HPDE6-E6E7 (cell line): Measurements from ENCODE around the gene SNORC.

ENCODE experiments used
- DNase-seq: peaks from one replicate; pipeline ENCODE4 v3.0.0; 2011; ENCODE audit warnings: missing footprints; ENCODE audit errors: extremely low spot score

The SNORC gene

DNA sequence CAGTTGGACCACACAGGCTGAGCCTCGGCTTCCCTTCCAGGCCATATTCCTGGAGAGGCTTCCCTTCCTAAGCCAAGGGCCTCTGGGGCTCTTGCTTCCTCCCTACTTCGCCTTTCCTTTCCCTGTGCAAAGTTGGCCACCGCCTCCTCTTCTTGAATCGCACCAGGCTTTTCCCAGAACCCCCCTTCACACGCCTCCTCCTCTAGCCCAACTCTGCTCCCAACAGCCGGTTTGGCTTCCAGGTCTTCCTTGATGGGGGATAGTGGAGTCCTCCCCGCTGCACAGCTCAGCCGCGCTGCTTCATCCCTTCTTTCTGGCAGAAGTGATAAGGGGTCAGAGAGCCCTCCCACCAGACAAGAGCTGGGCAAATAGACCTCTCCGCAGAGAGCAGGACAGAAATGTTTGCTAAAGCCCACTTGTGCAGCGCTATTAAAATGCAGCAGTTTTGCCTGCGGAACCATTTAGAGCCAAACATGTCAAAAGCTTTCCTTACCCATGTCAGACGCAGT is 56.4 kb downstream of the SNORC start:
- no peak for DNase-seq

DNA sequence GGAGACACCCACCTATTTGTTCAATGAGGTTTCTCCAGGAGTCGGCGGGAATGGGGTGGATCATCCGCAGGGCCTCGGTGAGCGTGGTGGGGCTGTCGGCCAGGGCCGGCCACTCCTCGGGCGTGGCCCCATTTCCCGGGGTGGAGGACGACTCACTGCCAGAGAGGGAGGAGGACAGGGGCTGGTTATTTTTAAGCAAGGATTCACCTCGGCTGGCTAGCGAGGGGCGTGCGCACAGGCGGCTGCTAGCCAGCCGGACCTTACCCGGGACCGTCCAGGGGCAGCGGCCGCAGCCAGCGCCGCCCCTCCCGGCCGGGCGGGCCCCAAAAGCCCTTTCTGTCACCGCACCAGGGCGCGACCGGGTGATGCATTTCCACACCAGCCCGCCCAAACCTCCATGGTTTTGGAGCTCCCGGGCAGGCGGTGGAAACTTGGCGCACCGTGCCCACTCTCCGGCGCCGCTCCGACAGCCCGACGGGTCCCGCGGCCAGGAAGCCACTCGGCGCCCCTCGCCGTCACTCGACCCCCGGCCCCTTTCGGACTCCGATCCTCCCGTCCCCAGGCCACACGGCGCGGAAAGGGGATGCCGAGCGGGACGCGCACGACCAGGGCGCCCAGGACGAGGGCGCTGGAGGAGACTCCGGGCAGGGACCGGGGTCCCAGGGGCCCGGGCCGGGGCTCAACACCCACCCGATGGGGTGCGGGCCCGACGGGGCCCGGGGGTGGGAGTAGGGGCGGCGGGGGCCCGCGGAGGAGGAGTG is 57.1 kb downstream of the SNORC start:
- no peak for DNase-seq

DNA sequence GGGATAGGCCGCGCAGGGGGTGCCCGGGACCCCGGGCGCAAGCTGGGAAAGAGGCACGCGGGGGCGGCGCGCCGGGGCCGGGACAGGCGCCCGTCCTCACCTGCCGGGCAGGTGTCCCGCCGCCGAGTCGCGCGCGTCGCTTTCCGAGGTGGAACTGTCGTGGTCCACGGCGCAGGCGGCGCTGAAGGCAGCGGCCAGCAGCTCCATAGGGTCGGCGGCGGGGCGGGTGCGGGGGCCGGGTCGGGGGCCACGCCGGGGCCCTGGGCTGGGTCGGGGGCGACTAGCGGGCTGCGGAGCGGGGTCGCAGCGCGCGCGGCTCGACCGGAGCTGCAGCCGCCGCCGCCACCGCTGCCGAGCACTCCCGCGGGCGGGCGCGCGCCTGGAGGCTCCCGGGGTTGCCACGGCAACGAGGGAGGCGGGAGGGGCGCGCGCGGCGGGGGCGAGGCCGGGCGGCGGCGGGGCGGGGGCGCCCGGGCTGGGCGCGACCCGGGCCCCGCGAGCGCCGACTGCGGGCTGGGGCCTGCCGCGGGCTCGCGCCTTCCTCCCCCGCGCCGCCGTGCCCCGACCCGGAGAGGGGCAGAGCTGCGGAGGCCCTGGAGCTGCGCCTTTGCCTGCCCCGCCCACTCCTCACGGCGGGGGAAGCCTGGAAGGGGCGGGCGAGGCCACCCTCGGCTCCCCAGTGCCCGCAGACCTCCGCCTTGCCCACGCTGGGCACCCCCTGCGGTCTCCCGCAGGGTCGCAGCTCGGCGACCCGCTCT is 57.9 kb downstream of the SNORC start:
- DNase-seq, result no peak
